Lung (tissue), 12 donors: Measurements from ENCODE around the gene FAM78A. TPM values are rescaled to one million over a fixed set of nuclear protein-coding genes. Genes with fewer than 3 reads are reported as not detected.

ENCODE experiments used
- ATAC-seq: fragments of 200-7000 bp; cut with Tn5 transposase; one replicate; pipeline ENCODE4 v1.9.1; 2020; ENCODE audit warnings: moderate number of reproducible peaks; ENCODE audit not compliant: insufficient read depth, low FRiP score
- DNase-seq, 3 donors: peaks; one replicate each; pipeline ENCODE4 v3.0.0-alpha.2; 2013 to 2017
- H3K27ac ChIP-seq, 2 donors: one replicate each; pipeline ENCODE4 v1.5.1; 2013; ENCODE audit warnings: mild to moderate bottlenecking in 2 of 2, moderate library complexity in 2 of 2, control low read depth in 1 of 2, inconsistent platforms in 1 of 2, low read depth in 1 of 2, low read length in 1 of 2
- H3K27me3 ChIP-seq, 3 donors: one replicate each; pipeline ENCODE4 v1.5.1; 2013; ENCODE audit warnings: low read length in 2 of 3; ENCODE audit not compliant: control insufficient read depth in 3 of 3, insufficient read depth in 3 of 3
- H3K36me3 ChIP-seq, 4 donors: one replicate each; pipeline ENCODE4 v1.5.1; 2013; ENCODE audit warnings: low read length in 4 of 4, mild to moderate bottlenecking in 1 of 4, moderate library complexity in 1 of 4; ENCODE audit not compliant: control insufficient read depth in 4 of 4, insufficient read depth in 4 of 4
- H3K4me1 ChIP-seq, 5 donors: one replicate each; pipeline ENCODE4 v1.5.1; 2013; ENCODE audit warnings: low read length in 5 of 5, mild to moderate bottlenecking in 2 of 5, moderate library complexity in 1 of 5; ENCODE audit not compliant: control insufficient read depth in 5 of 5, insufficient read depth in 5 of 5
- H3K4me3 ChIP-seq: one replicate; pipeline ENCODE4 v1.5.1; 2013; ENCODE audit warnings: mild to moderate bottlenecking, control low read depth, moderate library complexity
- H3K9ac ChIP-seq, 2 donors: one replicate each; pipeline ENCODE4 v1.5.1; 2013; ENCODE audit warnings: low read length in 2 of 2, control low read depth in 1 of 2; ENCODE audit not compliant: insufficient read depth in 1 of 2
- H3K9me3 ChIP-seq, 4 donors: one replicate each; pipeline ENCODE4 v1.5.1; 2013; ENCODE audit warnings: low read length in 3 of 4, mild to moderate bottlenecking in 1 of 4, moderate library complexity in 1 of 4; ENCODE audit not compliant: control insufficient read depth in 4 of 4, insufficient read depth in 3 of 4
- CTCF ChIP-seq: IDR thresholded peaks from 2 replicates; pipeline ENCODE4 v1.5.1; 2012; ENCODE audit warnings: mild to moderate bottlenecking; ENCODE audit errors: control extremely low read depth, extremely low read depth
- WGBS, 2 donors: extraction: QIAGEN DNeasy Blood & Tissue Kit; methylation state at CpG; one replicate each; pipeline ENCODE4 v1.1.7; 2013; 5-methylcytosine and 5-hydroxymethylcytosine counted together
- polyA plus RNA-seq, 2 donors: library from polyadenylated mRNA; stranded (reverse); fragments of 200-250 nt; gene quantifications; one replicate each; pipeline ENCODE4 v1.2.1, GENCODE V29; 2013
- total RNA-seq, 2 donors: library from RNA; depleted of rRNA in 1 of 2; stranded (reverse); fragments of >200 nt in 1 of 2; gene quantifications; one replicate each; pipeline ENCODE4 v1.2.1, GENCODE V29; 2014 to 2021
- donor health status: control.
- donor health status: control.
- donor health status: Bipolar disorder and iron deficiency.
- donor health status: healthy.
- donor health status: DM: yes; HTN: yes; CAD: no.

Gene FAM78A
- total and polyA plus RNA-seq, 4 donors = 5.4 to 10.8 (median 7.8) TPM

GRCh38 chr9:131309530-131310276, 33.4 kb upstream of the FAM78A start:
- no peak overlapping the region for H3K9ac ChIP-seq
- no peaks in the 10 kb centered on the region for H3K36me3 ChIP-seq
- DNase-seq = no peak

GRCh38 chr9:131308906-131309529, 32.7 kb upstream of the FAM78A start:
- Histone ChIP-seq H3K27ac (no peak overlapping the region), H3K4me3 (no peak overlapping the region), H3K27me3 (no peaks in the 10 kb centered on the region), H3K4me1 (peaks cover 0 to 3% (median 0%) of the 10 kb centered on the region in 5 donors), H3K9ac (no peak overlapping the region), H3K36me3 (no peaks in the 10 kb centered on the region), H3K9me3 (no peaks in the 10 kb centered on the region)
- DNase-seq = no peak
- TF ChIP-seq CTCF = no peak
- no peak for ATAC-seq
- WGBS, 2 donors = 85 to 92% methylated on average over 17 of the region's 17 CpGs

More at GRCh38 chr9:131309530-131310276, 33.4 kb upstream of the FAM78A start:
- H3K4me3 ChIP-seq = no peak overlapping the region
- no peaks in the 10 kb centered on the region for H3K27me3 ChIP-seq
- no peaks in the 10 kb centered on the region for H3K9me3 ChIP-seq
- no peak for ATAC-seq
- WGBS, 2 donors = 90 to 91% methylated on average over 18 of the region's 18 CpGs
- no peak overlapping the region for H3K27ac ChIP-seq
- peaks cover 0 to 3% (median 0%) of the 10 kb centered on the region in 5 donors for H3K4me1 ChIP-seq
- TF ChIP-seq CTCF = no peak

DNA sequence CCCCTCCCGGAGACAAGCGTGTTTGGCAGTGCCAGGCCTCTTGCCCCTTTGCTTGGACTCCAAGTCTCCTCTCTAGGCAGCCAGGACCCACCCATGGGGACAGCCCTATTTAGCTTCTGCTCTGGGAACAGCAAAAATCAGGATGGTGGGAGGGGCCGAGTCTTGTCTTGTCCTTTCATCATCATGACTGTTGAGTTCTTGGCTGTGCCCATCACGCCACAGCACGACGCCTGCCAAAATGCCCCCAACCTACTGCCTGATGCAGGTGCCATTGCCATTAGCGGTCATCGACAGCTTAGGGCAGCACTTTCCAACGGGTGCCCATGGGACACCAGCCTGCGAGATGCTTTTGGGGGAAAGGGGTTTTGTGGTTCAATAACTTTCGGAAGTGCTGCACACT, 32.1 kb upstream of the FAM78A start:
- Histone ChIP-seq H3K36me3 (no peaks in the 10 kb centered on the region), H3K4me1 (peaks cover 0 to 3% (median 0%) of the 10 kb centered on the region in 5 donors), H3K9ac (no peak overlapping the region), H3K27ac (no peak overlapping the region), H3K9me3 (no peaks in the 10 kb centered on the region), H3K27me3 (no peaks in the 10 kb centered on the region), H3K4me3 (no peak overlapping the region)
- DNase-seq = no peak
- ATAC-seq = no peak
- TF ChIP-seq CTCF = no peak
- 95 to 97% methylated on average over 11 of the region's 11 CpGs for WGBS, 2 donors
